Stomach (tissue), 4 donors: ENCODE results near the gene SSX5.

Experiments used
- CTCF ChIP-seq, 7 experiments: fragments of 450-650 bp in 4 of 7; fragments of 200-600 bp in 3 of 7; sonication (generic) in 3 of 7; IDR thresholded peaks; one replicate each; pipeline ENCODE4 v1.5.1; 2016 to 2019; ENCODE audit warnings: antibody characterized with exemption in 7 of 7, control low read depth in 2 of 7, mild to moderate bottlenecking in 1 of 7
- POLR2A ChIP-seq, 4 donors: fragments of 450-650 bp; IDR thresholded peaks; one replicate each; pipeline ENCODE4 v1.6.1; 2016; ENCODE audit warnings: antibody characterized with exemption in 4 of 4, control low read depth in 2 of 4, mild to moderate bottlenecking in 1 of 4, moderate library complexity in 1 of 4
- POLR2AphosphoS5 ChIP-seq, 3 donors: sonication (generic); formaldehyde crosslinking; IDR thresholded peaks; one replicate each; pipeline ENCODE4 v1.6.1; 2016; ENCODE audit warnings: antibody characterized with exemption in 3 of 3

DNA sequence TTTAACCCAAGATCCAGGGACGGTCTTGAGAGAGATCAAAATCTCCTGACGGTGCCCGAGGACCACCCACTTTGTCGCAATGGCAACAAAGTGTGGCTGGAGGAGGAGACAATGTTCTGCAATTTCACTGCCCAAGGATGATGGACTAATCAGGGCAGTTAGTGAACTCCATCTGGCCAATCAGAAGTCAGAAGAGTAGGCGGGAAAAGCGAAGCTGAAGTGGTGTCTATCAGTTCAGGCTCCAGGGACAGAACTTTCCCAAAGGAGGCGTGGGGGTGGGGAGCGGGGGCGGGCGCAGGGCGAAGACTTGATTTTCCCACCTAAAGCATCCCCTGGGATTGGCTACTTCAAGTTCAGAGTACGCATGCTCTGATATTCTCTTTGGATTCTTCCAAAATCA is 40.6 kb downstream of the SSX5 start:
- TF ChIP-seq CTCF (IDR thresholded peaks at IDR 0.05), result no peak
- TF ChIP-seq POLR2A (IDR thresholded peaks at IDR 0.05), result no peak
- no peak for TF ChIP-seq POLR2AphosphoS5 (IDR thresholded peaks at IDR 0.05)
